ENCODE measurements around the gene TP73.

The TP73 gene

GRCh38 chr1:3711780-3712451 lies 59.6 kb downstream of the TP73 start:
- no peak for DNase-seq

- no peak for DNase-seq
Observed at GRCh38 chr1:3712573-3713535, 60.5 kb downstream of the TP73 start.

GRCh38 chr1:3713840-3714239 lies 61.5 kb downstream of the TP73 start:
- no peak for DNase-seq

- DNase-seq: no peak
Observed at GRCh38 chr1:3714284-3714741, 62.0 kb downstream of the TP73 start.

- no peak for DNase-seq
Observed at GRCh38 chr1:3714814-3715213, 62.5 kb downstream of the TP73 start.

GRCh38 chr1:3716351-3716750 lies 64.0 kb downstream of the TP73 start:
- no peak for DNase-seq

- no peak for DNase-seq
Observed at GRCh38 chr1:3717041-3717714, 64.9 kb downstream of the TP73 start.

GRCh38 chr1:3717715-3718601 lies 65.6 kb downstream of the TP73 start:
- no peak for DNase-seq

GRCh38 chr1:3718764-3719163 lies 66.4 kb downstream of the TP73 start:
- DNase-seq: no peak

- DNase-seq: no peak
Observed at GRCh38 chr1:3721955-3722465, 69.7 kb downstream of the TP73 start.

GRCh38 chr1:3722846-3723245 lies 70.5 kb downstream of the TP73 start:
- no peak for DNase-seq

- DNase-seq: peak; percentile 68
Observed at GRCh38 chr1:3724416-3725030, 72.2 kb downstream of the TP73 start.

- no peak for DNase-seq
Observed at GRCh38 chr1:3725366-3725765, 73.0 kb downstream of the TP73 start.

- no peak for DNase-seq
Observed at GRCh38 chr1:3727042-3727824, 74.9 kb downstream of the TP73 start.

GRCh38 chr1:3727825-3728776 lies 75.8 kb downstream of the TP73 start:
- DNase-seq: no peak

GRCh38 chr1:3729594-3730542 lies 77.6 kb downstream of the TP73 start:
- DNase-seq: no peak

- DNase-seq: no peak
Observed at GRCh38 chr1:3730543-3731247, 78.4 kb downstream of the TP73 start.

Data from CD4-positive, alpha-beta T cell treated with Interleukin-17A for 1 hour (primary cell).